CD4-positive, alpha-beta T cell treated with Interferon alpha-2 for 1 hour (primary cell): ENCODE results near the gene TCOF1.
A peak's percentile ranks its signal among the peaks of the same experiment; 100 is the strongest.
"Not testable (repeated sequence)": the region's sequence is repeated elsewhere in the genome, so short reads cannot be mapped to it uniquely, and the experiment has no call there.

Source experiments
- DNase-seq, 2 donors: peaks; one replicate each; pipeline ENCODE4 v3.0.0-alpha.2; 2020 to 2022

TCOF1 gene

GRCh38 chr5:150404941-150405816 is 47.7 kb downstream of the TCOF1 start:
- DNase-seq = peak in 1 of 2 donors; percentile 5

DNA sequence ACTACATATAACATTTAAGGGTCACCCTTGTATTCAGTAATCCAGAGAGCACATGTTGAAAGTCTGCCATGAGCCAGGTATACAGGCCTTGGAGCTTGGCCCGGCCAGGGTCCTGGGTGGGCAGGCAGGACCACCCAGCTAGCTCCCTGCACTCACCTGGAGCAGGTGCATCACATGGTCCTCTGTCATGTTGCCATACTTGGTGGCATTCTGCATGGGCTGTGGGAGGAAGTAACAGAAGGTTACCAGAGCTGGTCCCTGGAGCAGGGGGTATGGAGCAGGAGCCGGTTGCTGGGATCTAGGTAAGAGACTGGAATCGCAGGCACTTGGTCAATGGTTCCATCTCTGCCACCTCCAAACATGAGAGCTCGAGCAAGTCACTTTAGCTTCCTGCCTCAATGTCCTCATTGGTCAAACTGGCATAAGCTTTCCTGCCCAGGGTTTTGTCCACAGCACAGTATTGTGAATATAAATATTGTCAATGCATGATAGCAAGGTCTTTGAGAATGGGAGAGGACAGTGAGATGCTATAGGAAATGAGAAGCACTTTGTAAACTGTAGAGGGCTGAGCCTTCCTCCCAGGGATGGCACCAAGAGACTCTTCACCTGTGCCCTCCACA is 48.7 kb downstream of the TCOF1 start:
- peak in 1 of 2 donors; percentile 2 for DNase-seq

- no peak for DNase-seq
These were observed 49.2 kb downstream of the TCOF1 start for GRCh38 chr5:150406723-150407095.

DNA sequence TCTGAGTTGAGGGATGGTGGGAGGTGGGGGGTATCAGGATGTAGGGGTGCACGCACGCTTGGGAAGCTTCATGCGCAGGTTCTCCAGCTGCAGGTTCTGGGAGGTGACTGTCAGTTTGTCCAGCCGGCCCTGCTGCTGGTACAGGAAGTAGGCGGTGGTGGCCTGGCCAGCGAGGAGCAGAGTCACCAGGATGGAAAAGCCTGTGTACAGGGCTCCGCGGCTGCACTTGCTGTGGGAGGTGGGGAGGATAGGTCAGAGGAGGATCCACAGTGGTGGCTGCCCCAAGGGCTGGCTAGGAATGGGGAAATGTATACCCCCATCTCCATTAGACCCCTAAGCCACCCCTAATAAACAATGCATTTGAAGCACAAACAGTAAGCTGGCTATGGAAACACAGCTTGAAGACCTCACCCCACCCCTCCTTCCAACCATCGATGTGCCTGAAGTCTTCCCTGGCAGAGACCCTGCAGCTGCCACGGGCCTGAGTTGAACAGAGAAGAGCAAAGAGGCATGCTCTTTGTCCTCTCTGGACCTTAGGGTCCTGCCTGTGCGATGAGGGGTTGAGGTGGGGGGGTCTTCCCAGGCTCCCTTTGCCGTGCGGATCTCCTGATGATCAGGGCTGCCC is 49.7 kb downstream of the TCOF1 start:
- DNase-seq = no peak

DNA sequence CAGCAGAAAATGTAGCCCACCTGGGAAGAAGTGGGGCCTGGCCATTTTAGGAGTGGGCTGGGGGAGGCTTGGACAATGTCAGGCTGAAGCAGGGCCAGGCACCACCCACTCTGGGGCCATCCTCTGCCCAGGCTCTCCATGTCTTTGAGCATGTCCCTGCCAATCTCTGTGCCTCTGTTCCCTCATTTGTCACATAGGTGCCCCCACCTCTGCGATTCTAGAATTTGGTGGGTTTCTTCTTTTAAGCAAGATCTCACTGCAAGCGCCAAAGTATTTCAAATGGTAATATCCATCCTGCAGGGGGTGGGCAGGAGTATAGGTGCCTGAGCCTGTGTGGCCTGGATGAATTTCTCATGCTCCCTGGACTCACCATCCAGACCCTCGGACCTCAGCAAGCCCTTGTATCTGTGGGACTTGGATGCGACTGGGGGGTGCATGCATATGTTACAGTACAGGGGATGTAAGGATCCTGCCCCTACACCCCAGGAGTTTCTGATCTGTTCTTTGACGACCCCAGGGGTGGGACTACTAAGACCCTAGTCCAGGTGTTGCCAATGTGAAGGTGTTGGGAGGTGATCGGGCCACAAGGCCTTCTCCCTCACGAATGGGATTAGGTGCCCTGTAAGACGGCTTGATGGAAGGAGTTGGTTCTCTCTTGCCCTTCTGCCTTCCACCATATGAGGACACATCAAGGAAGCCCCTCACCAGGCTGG is 50.9 kb downstream of the TCOF1 start:
- no peak for DNase-seq

GRCh38 chr5:150409638-150410523 is 52.4 kb downstream of the TCOF1 start:
- peak; percentile 67 to 72 for DNase-seq

DNA sequence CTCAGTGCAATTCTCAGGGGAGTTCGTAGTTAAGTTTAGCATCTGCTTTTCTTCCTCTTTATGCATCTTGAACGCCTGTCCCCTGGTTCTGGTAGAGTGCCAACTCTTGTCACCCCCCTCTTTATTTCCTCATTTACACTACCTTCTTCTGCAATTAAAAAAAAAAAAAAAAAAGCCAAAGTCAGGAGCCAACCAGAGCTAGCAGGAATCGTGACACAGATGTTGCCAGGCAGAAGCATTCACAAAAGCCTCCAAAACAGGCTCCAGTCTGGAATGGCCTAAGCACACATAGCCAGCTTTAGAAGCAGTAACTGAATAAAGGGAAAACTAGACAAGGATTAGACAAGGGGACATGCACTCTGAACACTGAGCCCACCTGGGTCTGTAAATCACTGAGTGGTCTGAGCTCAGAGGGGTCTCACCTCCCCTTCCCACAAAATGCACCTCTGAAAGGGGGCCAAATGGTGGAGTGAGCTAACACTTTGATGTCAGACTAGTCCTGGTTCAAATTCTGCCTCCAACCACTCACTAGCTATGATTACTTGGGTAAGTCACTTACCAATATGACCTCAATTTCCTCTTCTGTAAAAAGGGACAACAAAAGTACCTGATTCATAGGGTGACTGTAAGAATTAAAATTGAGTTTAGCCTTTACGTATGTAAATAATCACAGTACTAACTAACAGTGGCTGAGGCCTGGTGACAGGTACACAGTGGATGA is 53.2 kb downstream of the TCOF1 start:
- peak; percentile 74 to 79 for DNase-seq

GRCh38 chr5:150411245-150411979 is 53.9 kb downstream of the TCOF1 start:
- peak; percentile 80 to 81 for DNase-seq

DNA sequence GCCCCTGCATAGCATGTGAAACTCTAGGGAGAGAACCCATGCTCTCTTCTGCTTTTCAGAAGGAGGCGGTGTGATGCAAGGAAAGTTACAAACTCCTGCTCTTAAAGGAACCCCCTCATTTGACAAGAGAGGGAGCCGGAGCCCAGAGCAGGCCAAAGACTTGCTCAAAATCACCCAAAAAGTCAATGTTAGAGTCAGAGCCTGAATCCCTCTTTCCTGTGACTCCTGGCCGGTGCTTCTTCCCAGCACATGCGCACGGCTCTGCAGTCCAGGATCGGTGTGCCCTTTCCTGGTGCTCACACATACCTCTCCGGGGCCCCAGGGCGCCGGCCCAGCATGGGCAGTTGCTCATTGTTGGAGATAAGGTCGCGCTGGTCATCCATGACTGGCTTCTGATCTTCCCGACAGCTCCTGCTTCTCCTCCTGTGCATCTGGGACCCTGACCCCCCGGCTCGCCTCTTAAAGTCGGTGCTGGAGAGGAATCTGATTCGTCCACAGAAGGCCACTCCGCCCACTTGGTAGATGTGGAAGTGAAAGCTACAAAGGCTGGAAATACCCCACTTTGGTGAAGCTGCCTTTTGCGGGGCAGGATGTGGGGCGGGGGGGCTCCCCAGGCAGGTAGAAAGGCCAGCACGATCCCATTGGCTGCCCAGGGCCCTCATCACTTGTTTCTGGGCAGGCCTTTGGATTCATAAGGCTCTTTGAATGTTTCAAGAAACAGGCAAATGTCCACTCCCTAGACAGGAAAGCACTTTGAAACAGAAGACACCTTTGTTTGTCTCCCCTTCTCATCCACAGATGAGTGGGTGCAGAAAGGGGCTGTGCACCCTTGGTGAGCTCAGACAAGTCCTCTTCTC is 55.0 kb downstream of the TCOF1 start, which contains the start of gene CD74:
Gene CD74, minus strand, starts transcription at position 592 of the 857 bp plus-strand sequence. Its CDS starts 161 bp downstream, at position 431.
- DNase-seq = peak; percentile 98

GRCh38 chr5:150413176-150413901 is 55.8 kb downstream of the TCOF1 start:
- no peak for DNase-seq

- peak in 1 of 2 donors; percentile 12 for DNase-seq
These were observed 56.6 kb downstream of the TCOF1 start for GRCh38 chr5:150413902-150414790.

- peak in 1 of 2 donors; percentile 66 for DNase-seq
These were observed 62.3 kb downstream of the TCOF1 start for GRCh38 chr5:150419630-150420270.

GRCh38 chr5:150422075-150422474 is 64.6 kb downstream of the TCOF1 start:
- no peak for DNase-seq

GRCh38 chr5:150422758-150423157 is 65.3 kb downstream of the TCOF1 start:
- DNase-seq = no peak

GRCh38 chr5:150426165-150426564 is 68.7 kb downstream of the TCOF1 start:
- not testable (repeated sequence) for DNase-seq

GRCh38 chr5:150428106-150428876 is 70.8 kb downstream of the TCOF1 start:
- no peak for DNase-seq
